ENCODE results near the gene BMAL2.

BMAL2 gene, protein sequence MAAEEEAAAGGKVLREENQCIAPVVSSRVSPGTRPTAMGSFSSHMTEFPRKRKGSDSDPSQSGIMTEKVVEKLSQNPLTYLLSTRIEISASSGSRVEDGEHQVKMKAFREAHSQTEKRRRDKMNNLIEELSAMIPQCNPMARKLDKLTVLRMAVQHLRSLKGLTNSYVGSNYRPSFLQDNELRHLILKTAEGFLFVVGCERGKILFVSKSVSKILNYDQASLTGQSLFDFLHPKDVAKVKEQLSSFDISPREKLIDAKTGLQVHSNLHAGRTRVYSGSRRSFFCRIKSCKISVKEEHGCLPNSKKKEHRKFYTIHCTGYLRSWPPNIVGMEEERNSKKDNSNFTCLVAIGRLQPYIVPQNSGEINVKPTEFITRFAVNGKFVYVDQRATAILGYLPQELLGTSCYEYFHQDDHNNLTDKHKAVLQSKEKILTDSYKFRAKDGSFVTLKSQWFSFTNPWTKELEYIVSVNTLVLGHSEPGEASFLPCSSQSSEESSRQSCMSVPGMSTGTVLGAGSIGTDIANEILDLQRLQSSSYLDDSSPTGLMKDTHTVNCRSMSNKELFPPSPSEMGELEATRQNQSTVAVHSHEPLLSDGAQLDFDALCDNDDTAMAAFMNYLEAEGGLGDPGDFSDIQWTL

DNA sequence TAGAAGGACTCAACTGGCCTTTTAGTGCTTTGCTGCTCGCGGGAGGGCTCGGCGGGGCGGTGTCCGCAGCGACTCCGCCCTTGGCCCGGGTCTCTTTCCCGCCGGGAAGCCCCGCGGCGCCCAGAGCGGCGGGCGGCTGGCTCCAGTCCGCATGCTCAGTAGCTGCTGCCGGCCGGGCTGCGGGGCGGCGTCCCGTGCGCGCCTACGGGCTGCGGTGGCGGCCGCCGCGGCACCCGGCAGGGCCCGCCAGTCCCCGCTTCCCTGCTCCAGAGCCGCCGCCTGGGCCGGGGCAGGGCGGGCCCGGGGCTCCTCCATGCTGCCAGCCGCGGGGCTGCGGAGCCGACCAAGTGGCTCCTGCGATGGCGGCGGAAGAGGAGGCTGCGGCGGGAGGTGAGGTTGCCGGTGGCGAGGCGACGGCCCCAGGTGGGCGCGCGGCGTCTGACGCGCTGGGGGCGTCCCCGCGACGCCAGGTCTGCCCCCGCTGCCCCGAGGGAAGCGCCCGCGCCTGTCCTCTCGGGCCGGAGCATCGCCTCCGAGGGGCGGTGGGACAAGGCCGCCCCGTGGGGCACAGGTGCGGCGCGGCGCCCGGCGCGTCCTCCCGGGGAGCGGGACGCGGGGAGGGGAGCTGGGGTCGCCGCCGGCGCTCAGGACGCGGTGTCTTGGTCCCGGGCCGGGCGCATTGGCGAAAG lies at the start of gene BMAL2:
TSS of gene BMAL2 (plus strand) at position 123 of the 689 bp plus-strand sequence. CDS start at position 360, 237 bp downstream.
- H3K4me1 ChIP-seq = peaks cover 0 to 51% (median 23%) of the 10 kb centered on the region in 10 experiments; a peak in 14 of 20 replicates
- H3K9me3 ChIP-seq (replicated peaks in 1 of 11) = no peaks in the 10 kb centered on the region
- H3K27me3 ChIP-seq = peaks cover 27 to 63% (median 60%) of the 10 kb centered on the region in 11 experiments
- TF ChIP-seq Cebpa-rat (IDR thresholded peaks at IDR 0.05) = no peak
- H4K20me1 ChIP-seq = no peaks in the 10 kb centered on the region; a peak in 3 of 22 replicates
- H3K4me2 ChIP-seq = peak within 1 kb of the TSS; percentile 89 to 100 (median 96)
- peak within 1 kb of the TSS; percentile 75 to 93 (median 82) for H3K4me3 ChIP-seq
- peak within 1 kb of the TSS; percentile 59 to 81 (median 75) for H3K9ac ChIP-seq
- peak within 1 kb of the TSS in 9 of 11 experiments; percentile 4 to 65 (median 46); a peak in 13 of 22 replicates for H3K27ac ChIP-seq
- no peaks in the 10 kb centered on the region for H3K36me3 ChIP-seq

DNA sequence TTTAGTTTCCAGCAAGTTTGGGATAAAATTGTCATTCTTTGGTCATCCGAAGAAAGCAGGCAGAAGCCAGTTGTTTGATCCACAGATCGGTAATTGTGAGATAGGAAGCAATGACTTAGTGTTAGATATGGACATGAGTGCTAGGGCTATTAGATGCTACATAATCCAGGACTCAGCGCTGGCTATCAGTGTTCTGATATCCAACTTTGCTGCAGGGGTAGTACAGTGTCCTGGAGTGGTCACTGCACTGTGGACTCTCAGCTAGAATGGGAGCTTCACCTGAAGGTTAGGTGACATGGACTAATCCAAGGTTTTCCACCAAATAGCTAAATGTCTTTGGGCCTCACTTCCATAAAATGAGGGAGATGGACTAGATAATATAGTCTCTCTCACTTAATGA lies 48.6 kb upstream of the BMAL2 start:
- H3K4me3 ChIP-seq = no peak overlapping the region
- no peak overlapping the region for H3K9ac ChIP-seq
- no peaks in the 10 kb centered on the region for H3K27me3 ChIP-seq
- no peak overlapping the region for H3K4me2 ChIP-seq
- no peak overlapping the region for H3K27ac ChIP-seq
- peaks cover 0 to 6% (median 0%) of the 10 kb centered on the region in 11 experiments; a peak in 2 of 22 replicates for H3K36me3 ChIP-seq
- no peak for TF ChIP-seq Cebpa-rat (IDR thresholded peaks at IDR 0.05)
- H3K9me3 ChIP-seq (replicated peaks in 1 of 11) = no peaks in the 10 kb centered on the region
- H3K4me1 ChIP-seq = peaks cover 0 to 10% (median 5%) of the 10 kb centered on the region in 10 experiments; a peak in 14 of 20 replicates
- peaks cover 0 to 7% (median 0%) of the 10 kb centered on the region in 11 experiments; a peak in 3 of 22 replicates for H4K20me1 ChIP-seq

DNA sequence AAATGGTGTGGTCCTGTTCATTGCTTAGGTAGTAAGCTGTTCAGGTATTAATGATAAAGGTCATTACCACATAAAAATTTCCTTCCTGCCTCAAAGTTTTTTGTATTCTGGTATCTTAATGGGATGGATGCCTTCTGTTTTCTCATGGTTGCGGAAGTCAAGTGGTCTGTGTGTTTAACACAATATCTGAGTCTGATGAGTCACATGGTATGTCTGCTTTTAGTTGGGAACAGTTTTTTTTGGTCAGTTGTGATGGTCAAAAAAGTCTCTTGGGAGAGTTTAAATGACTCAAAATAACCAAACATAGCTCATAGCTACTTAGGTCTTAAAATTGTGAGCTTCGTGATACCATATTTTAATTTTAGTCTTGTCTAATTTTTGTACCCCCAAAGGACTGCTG lies 47.9 kb upstream of the BMAL2 start:
- TF ChIP-seq Cebpa-rat (IDR thresholded peaks at IDR 0.05) = no peak
- H3K27me3 ChIP-seq = no peaks in the 10 kb centered on the region
- H3K4me2 ChIP-seq = peak overlapping the region in 4 of 11 experiments; percentile 2 to 27 (median 12); a peak in 3 of 22 replicates
- peaks cover 0 to 11% (median 0%) of the 10 kb centered on the region in 11 experiments; a peak in 3 of 22 replicates for H4K20me1 ChIP-seq
- H3K9ac ChIP-seq = no peak overlapping the region
- peaks cover 0 to 6% (median 0%) of the 10 kb centered on the region in 11 experiments; a peak in 2 of 22 replicates for H3K36me3 ChIP-seq
- no peak overlapping the region for H3K4me3 ChIP-seq
- H3K4me1 ChIP-seq = peaks cover 0 to 10% (median 5%) of the 10 kb centered on the region in 10 experiments; a peak in 14 of 20 replicates
- H3K9me3 ChIP-seq (replicated peaks in 1 of 11) = no peaks in the 10 kb centered on the region
- H3K27ac ChIP-seq = no peak overlapping the region

DNA sequence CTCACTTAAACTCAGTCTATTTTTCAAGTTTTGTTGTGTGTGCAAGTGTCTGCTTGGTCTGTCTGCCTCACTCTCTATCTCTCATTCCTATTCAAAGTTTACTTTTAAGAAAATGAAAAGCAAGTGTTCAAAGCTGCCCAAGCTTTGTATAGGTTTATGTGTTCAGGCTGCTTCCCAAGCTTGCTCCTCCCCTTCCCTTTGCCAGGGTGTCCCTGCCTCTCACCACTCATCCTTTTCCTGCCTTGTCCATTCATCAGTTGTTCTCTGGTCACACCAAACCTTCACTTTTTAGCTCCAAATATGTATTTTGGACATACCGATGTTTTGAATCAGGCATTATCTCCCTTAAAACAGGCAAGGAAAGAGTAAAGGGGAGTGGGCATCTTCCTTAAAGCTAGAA lies 47.2 kb upstream of the BMAL2 start:
- no peaks in the 10 kb centered on the region for H3K9me3 ChIP-seq (replicated peaks in 1 of 11)
- peaks cover 0 to 12% (median 0%) of the 10 kb centered on the region in 11 experiments; a peak in 3 of 22 replicates for H4K20me1 ChIP-seq
- H3K27me3 ChIP-seq = no peaks in the 10 kb centered on the region
- no peak overlapping the region for H3K4me3 ChIP-seq
- no peak overlapping the region for H3K27ac ChIP-seq
- no peak overlapping the region for H3K4me2 ChIP-seq
- H3K9ac ChIP-seq = no peak overlapping the region
- TF ChIP-seq Cebpa-rat (IDR thresholded peaks at IDR 0.05) = no peak
- peaks cover 0 to 10% (median 5%) of the 10 kb centered on the region in 10 experiments; a peak in 13 of 20 replicates for H3K4me1 ChIP-seq
- peaks cover 0 to 7% (median 0%) of the 10 kb centered on the region in 11 experiments; a peak in 2 of 22 replicates for H3K36me3 ChIP-seq

DNA sequence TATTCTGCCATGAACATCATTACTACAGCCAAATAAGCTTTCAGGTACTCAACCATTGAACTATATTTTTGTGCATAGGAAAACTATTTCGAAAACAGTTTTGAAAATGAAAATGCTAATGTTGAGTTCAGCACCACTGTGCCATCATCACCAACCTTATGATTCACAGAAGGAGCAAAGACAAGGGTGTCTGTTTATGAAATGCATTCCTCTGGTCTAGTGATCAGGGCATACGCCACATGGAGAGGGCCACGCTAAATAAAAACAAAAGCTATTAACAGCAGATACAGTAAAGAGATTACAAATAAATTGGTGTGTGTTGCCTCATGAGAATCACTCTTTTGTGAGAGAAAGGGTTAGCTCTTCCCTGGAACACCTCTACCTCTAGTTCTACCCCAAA lies 43.2 kb upstream of the BMAL2 start:
- TF ChIP-seq Cebpa-rat (IDR thresholded peaks at IDR 0.05) = no peak
- H3K27ac ChIP-seq = no peak overlapping the region
- no peak overlapping the region for H3K9ac ChIP-seq
- no peak overlapping the region for H3K4me3 ChIP-seq
- no peak overlapping the region for H3K4me2 ChIP-seq
- peaks cover 0 to 10% (median 5%) of the 10 kb centered on the region in 10 experiments; a peak in 13 of 20 replicates for H3K4me1 ChIP-seq
- no peaks in the 10 kb centered on the region for H3K27me3 ChIP-seq
- peaks cover 0 to 26% (median 0%) of the 10 kb centered on the region in 11 experiments; a peak in 3 of 22 replicates for H4K20me1 ChIP-seq
- peaks cover 0 to 16% (median 0%) of the 10 kb centered on the region in 11 experiments; a peak in 3 of 22 replicates for H3K36me3 ChIP-seq
- no peaks in the 10 kb centered on the region for H3K9me3 ChIP-seq (replicated peaks in 1 of 11)

DNA sequence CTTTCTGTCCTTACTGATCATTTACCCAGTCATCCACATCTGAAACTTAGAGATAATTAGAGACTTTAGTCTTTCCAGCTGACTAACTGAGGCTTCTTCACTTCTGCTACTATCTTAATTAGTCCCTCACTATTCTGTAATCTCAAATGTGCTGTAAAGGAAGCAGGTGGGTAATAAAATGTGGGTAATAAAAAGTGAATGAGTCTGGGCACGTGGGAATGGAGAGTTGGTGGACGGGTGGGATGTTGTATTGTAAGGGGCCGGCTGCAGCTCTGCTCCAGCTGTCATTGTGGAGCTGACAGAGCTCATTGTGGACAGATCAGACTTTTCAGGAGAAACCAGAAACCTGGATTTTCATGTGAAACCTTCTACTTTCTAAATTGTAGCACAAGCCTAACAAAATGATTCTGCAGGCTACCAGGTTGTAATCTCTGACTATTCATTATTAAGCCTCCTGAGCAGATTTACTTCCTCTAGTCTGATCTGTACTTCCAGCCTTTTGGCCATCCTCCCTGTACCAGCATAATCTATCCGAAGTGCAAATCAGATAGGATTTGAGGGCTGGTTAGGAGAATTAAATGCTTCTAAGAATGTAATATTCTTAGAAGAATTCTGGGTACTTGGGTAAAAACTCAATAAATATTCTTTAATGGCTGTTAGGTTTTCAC lies 42.0 kb upstream of the BMAL2 start:
- no peak overlapping the region for H3K4me2 ChIP-seq
- H3K4me3 ChIP-seq = no peak overlapping the region
- H3K4me1 ChIP-seq = 0 out of 20 replicates have a peak, but pooled peaks cover 0 to under 1% (median 0%) of the 10 kb centered on the region in 10 experiments
- H4K20me1 ChIP-seq = peaks cover 0 to 23% (median 0%) of the 10 kb centered on the region in 11 experiments; a peak in 3 of 22 replicates
- peaks cover 0 to 21% (median 0%) of the 10 kb centered on the region in 11 experiments; a peak in 3 of 22 replicates for H3K36me3 ChIP-seq
- TF ChIP-seq Cebpa-rat (IDR thresholded peaks at IDR 0.05) = no peak
- H3K27me3 ChIP-seq = no peaks in the 10 kb centered on the region
- no peak overlapping the region for H3K9ac ChIP-seq
- no peak overlapping the region for H3K27ac ChIP-seq
- no peaks in the 10 kb centered on the region for H3K9me3 ChIP-seq (replicated peaks in 1 of 11)

DNA sequence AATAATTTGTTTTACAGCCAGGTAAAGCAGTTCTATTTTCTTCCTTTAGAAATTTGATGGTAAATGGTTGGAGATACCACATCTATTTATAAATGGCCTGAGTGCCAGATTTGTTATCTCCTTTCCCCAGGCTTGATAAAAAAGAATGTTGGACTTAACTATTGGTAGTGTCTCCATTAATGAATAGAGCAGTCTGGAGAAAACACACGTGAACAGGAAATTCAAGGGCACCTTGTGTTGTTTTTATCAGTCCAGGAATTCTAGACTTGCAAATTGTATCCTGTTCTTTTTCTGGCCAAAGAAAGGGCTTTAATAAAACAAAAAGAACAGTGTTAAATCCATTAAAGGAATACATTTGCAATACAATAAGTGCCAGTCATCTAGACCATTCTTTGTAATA lies 40.8 kb upstream of the BMAL2 start:
- Histone ChIP-seq H3K27ac (no peak overlapping the region), H4K20me1 (peaks cover 0 to 22% (median 0%) of the 10 kb centered on the region in 11 experiments; a peak in 2 of 22 replicates), H3K4me3 (no peak overlapping the region), H3K36me3 (peaks cover 0 to 29% (median 0%) of the 10 kb centered on the region in 11 experiments; a peak in 3 of 22 replicates), H3K4me2 (no peak overlapping the region), H3K9me3 (replicated peaks in 1 of 11) (no peaks in the 10 kb centered on the region), H3K27me3 (no peaks in the 10 kb centered on the region), H3K4me1 (0 out of 20 replicates have a peak, but pooled peaks cover 0 to 4% (median 0%) of the 10 kb centered on the region in 10 experiments), H3K9ac (no peak overlapping the region)
- no peak for TF ChIP-seq Cebpa-rat (IDR thresholded peaks at IDR 0.05)

DNA sequence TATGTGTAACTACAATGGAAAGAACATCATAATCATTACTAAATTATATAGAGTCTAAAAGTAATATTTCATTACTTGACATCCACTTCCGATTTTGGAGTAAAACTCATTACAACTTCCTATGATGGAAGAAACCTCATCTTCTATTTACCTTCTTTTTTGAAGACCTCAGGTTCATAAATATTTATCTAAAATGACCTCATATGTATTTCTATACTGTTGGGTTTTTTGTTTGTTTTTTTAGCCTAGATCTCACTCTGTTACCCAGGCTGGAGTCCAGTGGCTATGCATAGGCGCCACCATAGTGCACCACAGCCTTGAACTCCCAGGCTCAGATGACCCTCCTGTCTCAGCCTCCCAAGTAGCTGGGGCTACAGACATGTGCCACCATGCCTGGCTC lies 39.9 kb upstream of the BMAL2 start:
- no peak overlapping the region for H3K4me3 ChIP-seq
- no peaks in the 10 kb centered on the region for H3K9me3 ChIP-seq (replicated peaks in 1 of 11)
- TF ChIP-seq Cebpa-rat (IDR thresholded peaks at IDR 0.05) = no peak
- H3K27ac ChIP-seq = no peak overlapping the region
- peaks cover 0 to 27% (median 0%) of the 10 kb centered on the region in 11 experiments; a peak in 3 of 22 replicates for H4K20me1 ChIP-seq
- no peak overlapping the region for H3K9ac ChIP-seq
- H3K36me3 ChIP-seq = peaks cover 0 to 37% (median 2%) of the 10 kb centered on the region in 11 experiments; a peak in 9 of 22 replicates
- 0 out of 20 replicates have a peak, but pooled peaks cover 0 to 4% (median 0%) of the 10 kb centered on the region in 10 experiments for H3K4me1 ChIP-seq
- no peaks in the 10 kb centered on the region for H3K27me3 ChIP-seq
- no peak overlapping the region for H3K4me2 ChIP-seq
